GM12878 (cell line): ENCODE measurements around the gene TBP. TPM values are rescaled to one million over a fixed set of nuclear protein-coding genes. Genes with fewer than 3 reads are reported as not detected.

ENCODE experiments used
- BMI1 ChIP-seq: fragments of 450-650 bp; IDR thresholded peaks from 2 replicates; pipeline ENCODE4 v1.6.1; 2016; ENCODE audit warnings: mild to moderate bottlenecking, moderate library complexity, borderline replicate concordance
- CREB1 ChIP-seq: IDR thresholded peaks from 2 replicates; pipeline ENCODE4 v1.6.1; 2012; ENCODE audit warnings: low read depth, mild to moderate bottlenecking, inconsistent platforms
- CREM ChIP-seq: IDR thresholded peaks from 2 replicates; pipeline ENCODE4 v1.6.1; 2014; ENCODE audit warnings: antibody characterized with exemption, low read depth
- KDM1A ChIP-seq: fragments of 200-600 bp; sonication (generic); IDR thresholded peaks from 2 replicates; pipeline ENCODE4 v1.6.1; 2016; ENCODE audit warnings: borderline replicate concordance
- MYB ChIP-seq: fragments of 150-350 bp; IDR thresholded peaks from 2 replicates; pipeline ENCODE4 v1.6.1; 2014; ENCODE audit warnings: mild to moderate bottlenecking, low read depth, low read length, borderline replicate concordance
- NFIC ChIP-seq: IDR thresholded peaks from 2 replicates; pipeline ENCODE4 v1.6.1; 2012; ENCODE audit warnings: low read depth, mild to moderate bottlenecking, inconsistent platforms, low read length, moderate library complexity
- POLR2AphosphoS2 ChIP-seq: IDR thresholded peaks from 2 replicates; pipeline ENCODE4 v1.6.1; 2011; ENCODE audit warnings: low read depth, mild to moderate bottlenecking, low read length, improper control_type of control experiment, moderate library complexity
- POU2F2 ChIP-seq: IDR thresholded peaks from 3 replicates; pipeline ENCODE4 v1.6.1; 2011; ENCODE audit warnings: low read depth, mild to moderate bottlenecking, low read length, borderline replicate concordance
- RAD51 ChIP-seq: fragments of 450-650 bp; IDR thresholded peaks from 2 replicates; pipeline ENCODE4 v1.6.1; 2016; ENCODE audit warnings: moderate library complexity, mild to moderate bottlenecking, inconsistent platforms
- SMARCA5 ChIP-seq: fragments of 450-650 bp; IDR thresholded peaks from 2 replicates; pipeline ENCODE4 v1.6.1; 2017; ENCODE audit warnings: mild to moderate bottlenecking
- SP1 ChIP-seq: IDR thresholded peaks from one replicate; pipeline ENCODE4 v1.6.1; 2011; ENCODE audit warnings: low read depth, low read length
- TARDBP ChIP-seq: IDR thresholded peaks from 2 replicates; pipeline ENCODE4 v1.6.1; 2016; ENCODE audit warnings: borderline replicate concordance
- YY1 ChIP-seq: IDR thresholded peaks from 2 replicates; pipeline ENCODE4 v1.6.1; 2011; ENCODE audit warnings: low read depth, mild to moderate bottlenecking, low read length
- ZBED1 ChIP-seq: IDR thresholded peaks from 2 replicates; pipeline ENCODE4 v1.6.1; 2016; ENCODE audit warnings: borderline replicate concordance
- ZNF217 ChIP-seq: fragments of 450-650 bp; IDR thresholded peaks from 2 replicates; pipeline ENCODE4 v1.6.1; 2017; ENCODE audit warnings: antibody characterized with exemption, mild to moderate bottlenecking
- polyA plus RNA-seq, 11 experiments: library from polyadenylated mRNA; depleted of rRNA in 4 of 11; unstranded in 6 of 11; stranded (reverse) in 5 of 11; fragments of >200 nt; fragmentation: Nextera tagmentation in 4 of 11; fragmentation: Illumina TruSeq in 1 of 11; extraction: Ambion mirVana in 4 of 11; extraction: Trizol in 1 of 11; gene quantifications; 1 replicate in 1 of 11; 2 replicates in 10 of 11; pipeline versions ENCODE4 v1.2.1 to v1.2.3, GENCODE V29; 2011 to 2016; ENCODE audit warnings: inconsistent platforms in 2 of 11, missing spikeins in 2 of 11, low read depth in 1 of 11
- total RNA-seq, 4 experiments: library from RNA; depleted of rRNA in 3 of 4; stranded (reverse); fragments of >200 nt in 3 of 4; fragmentation: Illumina TruSeq in 1 of 4; extraction: Trizol in 1 of 4; gene quantifications; 2 replicates each; pipeline versions ENCODE4 v1.2.1 to v1.2.3, GENCODE V29; 2013 to 2021
- TF ChIP-seq, protein P1 (sequence below): IDR thresholded peaks from 2 replicates; pipeline ENCODE4 v1.6.1; 2011; ENCODE audit warnings: low read depth, low read length, improper control_type of control experiment, borderline replicate concordance
- TF ChIP-seq, protein P2 (sequence below): IDR thresholded peaks from 2 replicates; pipeline ENCODE4 v1.6.1; 2012; ENCODE audit warnings: improper control_type of control experiment, low read depth, low read length; ENCODE audit not compliant: insufficient replicate concordance
- TF ChIP-seq, protein P3 (sequence below): fragments of 450-650 bp; formaldehyde crosslinking; IDR thresholded peaks from 2 replicates; pipeline ENCODE4 v1.5.0; 2022; ENCODE audit warnings: mild to moderate bottlenecking, missing genetic modification characterization
- TF ChIP-seq, protein P4 (sequence below): fragments of 450-650 bp; IDR thresholded peaks from 2 replicates; pipeline ENCODE4 v1.6.1; 2014; ENCODE audit warnings: mild to moderate bottlenecking

TBP gene
- total and polyA plus RNA-seq, 10 of the 15 experiments (the other 5 are each of a cell fraction or from before 2014, with no cell fraction given), result 13.6 to 39.5 (median 26.5) TPM

DNA sequence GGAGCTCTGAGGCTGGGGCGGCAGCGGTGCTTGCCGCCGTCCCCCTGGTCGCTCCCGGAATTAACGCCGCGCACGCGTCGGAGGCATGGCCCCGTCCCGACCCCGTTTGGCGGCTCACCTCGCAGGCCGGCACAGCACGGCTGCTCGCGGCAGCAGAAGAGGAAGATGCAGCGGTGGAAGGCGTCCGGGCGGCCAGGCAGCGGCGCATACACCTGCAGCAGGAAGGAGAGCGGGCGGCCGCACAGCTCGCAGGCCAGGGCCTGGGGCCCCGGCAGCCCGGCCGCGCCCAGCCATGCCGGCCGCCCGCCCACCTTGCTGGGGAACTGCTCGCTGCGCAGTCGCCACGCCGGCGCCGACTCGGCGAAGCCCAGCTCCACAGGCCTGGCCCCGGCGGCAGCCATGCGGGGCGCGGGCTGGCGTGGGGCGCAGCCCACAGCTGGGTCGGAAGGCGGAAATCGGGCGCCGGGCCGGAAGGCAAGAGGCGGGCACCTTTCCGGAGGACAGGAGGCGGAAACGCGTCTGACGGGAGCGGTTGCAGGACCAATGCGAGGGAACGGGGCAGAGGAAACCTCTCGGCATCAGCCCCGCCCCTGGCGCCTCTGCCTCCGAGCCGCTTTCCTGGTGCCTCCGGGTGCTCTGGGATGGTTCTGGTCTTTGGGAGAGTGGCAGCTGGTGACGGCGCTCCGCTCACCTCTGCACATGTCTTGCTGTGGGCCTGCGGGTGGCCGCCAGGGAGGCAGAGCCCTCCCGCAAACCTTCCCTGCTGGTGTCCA is 30.2 kb downstream of the TBP start, which contains the start of gene PDCD2 (continued):
- TF ChIP-seq, protein P1, sequence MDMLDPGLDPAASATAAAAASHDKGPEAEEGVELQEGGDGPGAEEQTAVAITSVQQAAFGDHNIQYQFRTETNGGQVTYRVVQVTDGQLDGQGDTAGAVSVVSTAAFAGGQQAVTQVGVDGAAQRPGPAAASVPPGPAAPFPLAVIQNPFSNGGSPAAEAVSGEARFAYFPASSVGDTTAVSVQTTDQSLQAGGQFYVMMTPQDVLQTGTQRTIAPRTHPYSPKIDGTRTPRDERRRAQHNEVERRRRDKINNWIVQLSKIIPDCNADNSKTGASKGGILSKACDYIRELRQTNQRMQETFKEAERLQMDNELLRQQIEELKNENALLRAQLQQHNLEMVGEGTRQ, result no peak
- TF ChIP-seq POU2F2, result peak; percentile 76; the same call in 2 of the 3 replicates
- no peak for TF ChIP-seq KDM1A
- peak; percentile 85 for TF ChIP-seq CREB1
- TF ChIP-seq YY1, result peak; percentile 94
- TF ChIP-seq, protein P2, sequence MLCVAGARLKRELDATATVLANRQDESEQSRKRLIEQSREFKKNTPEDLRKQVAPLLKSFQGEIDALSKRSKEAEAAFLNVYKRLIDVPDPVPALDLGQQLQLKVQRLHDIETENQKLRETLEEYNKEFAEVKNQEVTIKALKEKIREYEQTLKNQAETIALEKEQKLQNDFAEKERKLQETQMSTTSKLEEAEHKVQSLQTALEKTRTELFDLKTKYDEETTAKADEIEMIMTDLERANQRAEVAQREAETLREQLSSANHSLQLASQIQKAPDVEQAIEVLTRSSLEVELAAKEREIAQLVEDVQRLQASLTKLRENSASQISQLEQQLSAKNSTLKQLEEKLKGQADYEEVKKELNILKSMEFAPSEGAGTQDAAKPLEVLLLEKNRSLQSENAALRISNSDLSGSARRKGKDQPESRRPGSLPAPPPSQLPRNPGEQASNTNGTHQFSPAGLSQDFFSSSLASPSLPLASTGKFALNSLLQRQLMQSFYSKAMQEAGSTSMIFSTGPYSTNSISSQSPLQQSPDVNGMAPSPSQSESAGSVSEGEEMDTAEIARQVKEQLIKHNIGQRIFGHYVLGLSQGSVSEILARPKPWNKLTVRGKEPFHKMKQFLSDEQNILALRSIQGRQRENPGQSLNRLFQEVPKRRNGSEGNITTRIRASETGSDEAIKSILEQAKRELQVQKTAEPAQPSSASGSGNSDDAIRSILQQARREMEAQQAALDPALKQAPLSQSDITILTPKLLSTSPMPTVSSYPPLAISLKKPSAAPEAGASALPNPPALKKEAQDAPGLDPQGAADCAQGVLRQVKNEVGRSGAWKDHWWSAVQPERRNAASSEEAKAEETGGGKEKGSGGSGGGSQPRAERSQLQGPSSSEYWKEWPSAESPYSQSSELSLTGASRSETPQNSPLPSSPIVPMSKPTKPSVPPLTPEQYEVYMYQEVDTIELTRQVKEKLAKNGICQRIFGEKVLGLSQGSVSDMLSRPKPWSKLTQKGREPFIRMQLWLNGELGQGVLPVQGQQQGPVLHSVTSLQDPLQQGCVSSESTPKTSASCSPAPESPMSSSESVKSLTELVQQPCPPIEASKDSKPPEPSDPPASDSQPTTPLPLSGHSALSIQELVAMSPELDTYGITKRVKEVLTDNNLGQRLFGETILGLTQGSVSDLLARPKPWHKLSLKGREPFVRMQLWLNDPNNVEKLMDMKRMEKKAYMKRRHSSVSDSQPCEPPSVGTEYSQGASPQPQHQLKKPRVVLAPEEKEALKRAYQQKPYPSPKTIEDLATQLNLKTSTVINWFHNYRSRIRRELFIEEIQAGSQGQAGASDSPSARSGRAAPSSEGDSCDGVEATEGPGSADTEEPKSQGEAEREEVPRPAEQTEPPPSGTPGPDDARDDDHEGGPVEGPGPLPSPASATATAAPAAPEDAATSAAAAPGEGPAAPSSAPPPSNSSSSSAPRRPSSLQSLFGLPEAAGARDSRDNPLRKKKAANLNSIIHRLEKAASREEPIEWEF, result no peak
- peak; percentile 64 for TF ChIP-seq SP1
- TF ChIP-seq, protein P3, sequence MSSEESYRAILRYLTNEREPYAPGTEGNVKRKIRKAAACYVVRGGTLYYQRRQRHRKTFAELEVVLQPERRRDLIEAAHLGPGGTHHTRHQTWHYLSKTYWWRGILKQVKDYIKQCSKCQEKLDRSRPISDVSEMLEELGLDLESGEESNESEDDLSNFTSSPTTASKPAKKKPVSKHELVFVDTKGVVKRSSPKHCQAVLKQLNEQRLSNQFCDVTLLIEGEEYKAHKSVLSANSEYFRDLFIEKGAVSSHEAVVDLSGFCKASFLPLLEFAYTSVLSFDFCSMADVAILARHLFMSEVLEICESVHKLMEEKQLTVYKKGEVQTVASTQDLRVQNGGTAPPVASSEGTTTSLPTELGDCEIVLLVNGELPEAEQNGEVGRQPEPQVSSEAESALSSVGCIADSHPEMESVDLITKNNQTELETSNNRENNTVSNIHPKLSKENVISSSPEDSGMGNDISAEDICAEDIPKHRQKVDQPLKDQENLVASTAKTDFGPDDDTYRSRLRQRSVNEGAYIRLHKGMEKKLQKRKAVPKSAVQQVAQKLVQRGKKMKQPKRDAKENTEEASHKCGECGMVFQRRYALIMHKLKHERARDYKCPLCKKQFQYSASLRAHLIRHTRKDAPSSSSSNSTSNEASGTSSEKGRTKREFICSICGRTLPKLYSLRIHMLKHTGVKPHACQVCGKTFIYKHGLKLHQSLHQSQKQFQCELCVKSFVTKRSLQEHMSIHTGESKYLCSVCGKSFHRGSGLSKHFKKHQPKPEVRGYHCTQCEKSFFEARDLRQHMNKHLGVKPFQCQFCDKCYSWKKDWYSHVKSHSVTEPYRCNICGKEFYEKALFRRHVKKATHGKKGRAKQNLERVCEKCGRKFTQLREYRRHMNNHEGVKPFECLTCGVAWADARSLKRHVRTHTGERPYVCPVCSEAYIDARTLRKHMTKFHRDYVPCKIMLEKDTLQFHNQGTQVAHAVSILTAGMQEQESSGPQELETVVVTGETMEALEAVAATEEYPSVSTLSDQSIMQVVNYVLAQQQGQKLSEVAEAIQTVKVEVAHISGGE (CRISPR knock-in tag), result peak; percentile 83
- TF ChIP-seq POLR2AphosphoS2, result no peak
- no peak for TF ChIP-seq RAD51
- TF ChIP-seq, protein P4, sequence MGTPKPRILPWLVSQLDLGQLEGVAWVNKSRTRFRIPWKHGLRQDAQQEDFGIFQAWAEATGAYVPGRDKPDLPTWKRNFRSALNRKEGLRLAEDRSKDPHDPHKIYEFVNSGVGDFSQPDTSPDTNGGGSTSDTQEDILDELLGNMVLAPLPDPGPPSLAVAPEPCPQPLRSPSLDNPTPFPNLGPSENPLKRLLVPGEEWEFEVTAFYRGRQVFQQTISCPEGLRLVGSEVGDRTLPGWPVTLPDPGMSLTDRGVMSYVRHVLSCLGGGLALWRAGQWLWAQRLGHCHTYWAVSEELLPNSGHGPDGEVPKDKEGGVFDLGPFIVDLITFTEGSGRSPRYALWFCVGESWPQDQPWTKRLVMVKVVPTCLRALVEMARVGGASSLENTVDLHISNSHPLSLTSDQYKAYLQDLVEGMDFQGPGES, result no peak
- 0 out of 2 replicates have a peak, but pooled peaks have one; percentile 57 for TF ChIP-seq TARDBP
- TF ChIP-seq ZBED1, result no peak
- TF ChIP-seq MYB, result no peak
- no peak for TF ChIP-seq NFIC
- TF ChIP-seq BMI1, result no peak
- TF ChIP-seq CREM, result peak; percentile 75
- peak; percentile 84 for TF ChIP-seq SMARCA5
- peak; percentile 82 for TF ChIP-seq ZNF217
